ENCODE results near the gene TOMM40. TPM values are rescaled to one million over a fixed set of nuclear protein-coding genes. Genes with fewer than 3 reads are reported as not detected.

The TOMM40 gene
- total RNA-seq, 2 donors from 2014 or later: 19.7 to 34.3 TPM

- DNase-seq: peak in 1 of 4 donors; percentile 72
- Histone ChIP-seq H3K9me3 (no peaks in the 10 kb centered on the region), H3K36me3 (replicated peaks in 1 of 2; ENCODE audit: insufficient read depth in 1 of 2, low read depth in 2 of 2) (peaks cover 13 to 14% of the 10 kb centered on the region in 2 donors), H3K4me3 (no peak overlapping the region), H3K27ac (peak overlapping the region in 1 of 4 donors; percentile 63), H3K4me1 (no peaks in the 10 kb centered on the region), H3K27me3 (no peaks in the 10 kb centered on the region)
- no peak for ATAC-seq
- TF ChIP-seq CTCF (IDR thresholded peaks at IDR 0.05) (no peak), POLR2A (IDR thresholded peaks at IDR 0.05) (no peak)
- 65 to 85% methylated on average over 13 of the region's 13 CpGs for WGBS, 2 donors
- intact Hi-C loops (cut with DNase I): no loop called here
Measured at GRCh38 chr19:44869733-44870470, 21.2 kb upstream of the TOMM40 start.

- intact Hi-C loops (cut with DNase I): no loop called here
- Histone ChIP-seq H3K4me3 (no peak overlapping the region), H3K9me3 (no peaks in the 10 kb centered on the region), H3K27ac (no peak overlapping the region), H3K4me1 (peaks cover 13% of the 10 kb centered on the region), H3K36me3 (replicated peaks in 1 of 2; ENCODE audit: insufficient read depth in 1 of 2, low read depth in 2 of 2) (peaks cover 13 to 17% of the 10 kb centered on the region in 2 donors), H3K27me3 (no peaks in the 10 kb centered on the region)
- WGBS, 2 donors: 89 to 91% methylated on average over 7 to 8 of the region's 14 CpGs
- DNase-seq (no peak), ATAC-seq (no peak)
- TF ChIP-seq POLR2A (IDR thresholded peaks at IDR 0.05): no peak
- no peak for TF ChIP-seq CTCF (IDR thresholded peaks at IDR 0.05)
Measured at GRCh38 chr19:44871809-44872208, 19.2 kb upstream of the TOMM40 start.

- Histone ChIP-seq H3K4me1 (peaks cover 13% of the 10 kb centered on the region), H3K36me3 (replicated peaks in 1 of 2; ENCODE audit: insufficient read depth in 1 of 2, low read depth in 2 of 2) (peaks cover 13 to 17% of the 10 kb centered on the region in 2 donors), H3K27ac (no peak overlapping the region), H3K9me3 (no peaks in the 10 kb centered on the region), H3K27me3 (no peaks in the 10 kb centered on the region), H3K4me3 (no peak overlapping the region)
- DNase-seq (no peak), ATAC-seq (no peak)
- WGBS, 2 donors: 84% methylated on average over 4 of the region's 4 CpGs
- TF ChIP-seq CTCF (IDR thresholded peaks at IDR 0.05) (no peak), POLR2A (IDR thresholded peaks at IDR 0.05) (no peak)
- intact Hi-C loops (cut with DNase I): no loop called here
Measured at GRCh38 chr19:44872661-44873060, 18.4 kb upstream of the TOMM40 start.

GRCh38 chr19:44874317-44874716 is 16.7 kb upstream of the TOMM40 start:
- DNase-seq: no peak
- H3K9me3 ChIP-seq: no peaks in the 10 kb centered on the region
- ATAC-seq: no peak
- no peak for TF ChIP-seq POLR2A (IDR thresholded peaks at IDR 0.05)
- TF ChIP-seq CTCF (IDR thresholded peaks at IDR 0.05): no peak
- WGBS, 2 donors: 88 to 93% methylated on average over 7 to 9 of the region's 16 CpGs
- peaks cover 13 to 17% of the 10 kb centered on the region in 2 donors for H3K36me3 ChIP-seq (replicated peaks in 1 of 2; ENCODE audit: insufficient read depth in 1 of 2, low read depth in 2 of 2)
- no peak overlapping the region for H3K4me3 ChIP-seq
- no peaks in the 10 kb centered on the region for H3K27me3 ChIP-seq
- no peak overlapping the region for H3K27ac ChIP-seq
- H3K4me1 ChIP-seq: peaks cover 13% of the 10 kb centered on the region
- intact Hi-C loops (cut with DNase I): no loop called here

All from body of pancreas (tissue), 4 donors.